ENCODE measurements around the gene LUC7L.
"Not testable (repeated sequence)": the region's sequence is repeated elsewhere in the genome, so short reads cannot be mapped to it uniquely, and the experiment has no call there.

LUC7L gene

DNA sequence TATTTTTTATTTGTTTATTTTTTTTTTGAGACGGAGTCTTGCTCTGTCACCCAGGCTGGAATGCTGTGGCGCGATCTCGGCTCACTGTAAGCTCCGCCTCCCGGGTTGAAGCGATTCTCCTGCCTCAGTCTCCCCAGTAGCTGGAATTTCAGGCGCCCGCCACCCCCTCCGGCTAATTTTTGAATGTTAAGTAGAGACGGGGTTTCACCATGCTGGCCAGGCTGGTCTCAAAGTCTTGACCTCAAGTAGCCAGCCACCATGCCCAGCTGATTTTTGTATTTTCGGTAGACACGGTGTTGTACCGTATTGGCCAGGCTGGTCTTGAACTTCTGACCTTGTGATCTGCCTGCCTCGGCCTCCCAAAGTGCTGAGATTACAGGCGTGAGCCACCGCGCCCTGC is 1.1 kb upstream of the LUC7L start:
- not testable (repeated sequence) for DNase-seq (ENCODE audit: low read depth)

DNA sequence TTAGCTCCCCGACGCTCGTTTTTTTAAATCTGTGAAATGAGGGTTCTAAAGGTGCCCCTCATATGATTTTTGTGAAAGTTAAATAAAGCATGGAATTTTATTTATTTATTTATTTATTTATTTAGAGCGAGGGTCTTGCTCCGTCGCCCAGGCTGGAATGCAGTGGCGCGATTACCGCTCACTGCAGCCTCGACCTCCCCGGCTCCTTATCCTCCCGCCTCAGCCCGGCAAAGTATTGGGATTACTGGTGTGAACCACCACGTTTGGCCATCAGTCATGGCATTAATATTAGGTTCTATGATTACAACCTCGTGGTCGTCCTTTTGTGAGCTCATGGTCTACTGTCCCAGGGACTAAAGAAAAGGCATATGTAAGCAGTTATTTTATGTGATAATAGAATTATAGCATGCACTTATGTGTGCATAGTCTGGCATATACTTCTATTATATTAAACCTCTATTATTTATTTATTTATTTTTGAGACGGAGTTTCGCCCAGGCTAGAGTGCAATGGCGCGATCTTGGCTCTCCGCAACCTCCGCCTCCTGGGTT is 557 bp upstream of the LUC7L start:
- DNase-seq (ENCODE audit: low read depth), result no peak

DNA sequence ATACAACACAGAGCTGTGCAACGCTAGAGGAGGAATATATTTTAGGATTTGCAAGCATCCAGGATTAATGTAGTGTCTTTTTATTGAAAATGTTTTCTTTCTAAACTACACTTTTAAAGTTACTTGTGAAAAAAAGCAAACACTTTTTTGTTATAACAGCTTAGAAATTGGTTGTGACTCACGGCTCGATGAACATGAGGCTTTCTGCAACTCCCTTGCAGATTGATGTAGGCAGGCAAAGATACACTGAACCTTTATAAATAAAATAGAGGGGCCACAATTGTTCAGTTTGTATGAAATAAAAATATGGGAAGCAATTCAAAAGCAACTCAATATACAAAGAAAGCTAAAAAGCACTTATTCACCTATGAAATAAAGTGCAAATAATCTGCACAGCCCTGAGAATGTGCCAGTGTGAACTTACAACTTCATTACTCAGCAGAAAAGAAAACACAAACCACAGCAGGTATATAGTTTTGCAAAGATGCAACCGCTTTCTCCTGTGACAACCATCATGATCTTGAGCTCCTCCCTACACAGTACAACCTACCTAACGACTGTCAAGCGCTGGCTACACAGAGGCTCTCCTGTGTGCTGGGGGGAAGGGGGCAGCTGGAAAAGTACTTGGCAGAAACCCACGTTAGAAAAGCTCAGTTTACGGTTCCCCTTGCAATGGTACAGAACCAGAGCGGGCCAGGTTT is 948 bp downstream of the LUC7L start:
- no peak for DNase-seq (ENCODE audit: low read depth)

DNA sequence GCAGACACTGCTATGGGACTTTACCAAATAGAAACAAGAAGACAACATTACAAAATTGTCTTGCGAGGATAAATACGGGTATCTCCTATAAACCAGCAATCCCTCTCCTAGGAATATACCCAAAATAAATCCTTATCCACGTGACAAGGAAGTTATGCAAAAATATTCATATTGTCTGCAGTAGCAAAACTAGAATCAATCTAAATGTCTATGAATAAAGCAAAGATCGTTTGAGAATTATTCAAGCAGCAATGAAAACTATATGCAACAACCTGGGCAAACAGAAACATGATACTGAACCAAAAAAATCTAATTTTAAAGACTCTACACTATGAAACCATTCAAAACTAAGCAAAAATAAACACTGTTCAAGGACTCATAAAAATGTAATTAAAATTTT is 9.2 kb downstream of the LUC7L start:
- DNase-seq (ENCODE audit: low read depth), result no peak

DNA sequence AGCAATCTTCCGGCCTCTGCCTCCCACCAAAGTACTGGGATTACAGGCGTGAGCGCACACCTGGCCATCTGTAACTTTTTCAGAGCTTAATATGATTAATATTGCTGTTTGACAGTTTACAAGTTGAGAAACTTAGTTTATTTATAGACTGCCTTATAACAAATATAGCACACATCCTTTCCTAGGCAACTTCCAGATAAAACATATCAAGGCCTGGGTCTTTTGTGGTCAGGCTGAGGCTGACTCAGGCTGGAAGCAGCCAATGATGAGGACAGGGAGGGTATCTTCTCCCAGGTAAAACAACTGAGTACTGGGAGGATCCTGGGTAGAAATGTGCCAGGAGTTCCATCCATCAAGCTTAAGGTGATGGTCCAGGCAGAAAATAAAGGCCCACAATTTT is 16.2 kb downstream of the LUC7L start:
- DNase-seq (ENCODE audit: low read depth), result no peak

DNA sequence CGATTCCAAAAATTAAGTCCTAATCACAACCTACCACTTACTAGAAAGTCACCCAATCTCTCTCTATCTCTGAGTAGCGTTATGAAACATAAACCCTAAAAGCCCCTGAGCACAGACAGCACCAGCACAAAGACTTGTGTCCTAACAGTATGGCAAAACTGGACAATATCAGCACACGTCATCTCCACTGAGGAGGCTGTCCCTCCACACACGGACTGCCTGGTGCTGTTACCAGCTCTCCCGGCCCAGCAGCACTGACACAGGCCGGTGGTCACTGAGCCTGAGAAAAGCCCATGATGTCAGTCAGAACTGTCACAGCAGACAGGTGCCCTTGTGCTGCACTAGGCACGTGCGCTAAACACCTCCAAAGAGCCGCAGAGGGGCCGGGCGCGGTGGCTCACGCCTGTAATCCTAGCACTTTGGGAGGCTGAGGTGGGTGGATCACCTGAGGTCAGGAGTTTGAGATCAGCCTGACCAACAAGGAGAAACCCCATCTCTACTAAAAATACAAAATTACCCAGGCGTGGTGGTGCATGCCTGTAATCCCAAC is 17.5 kb downstream of the LUC7L start:
- not testable (repeated sequence) for DNase-seq (ENCODE audit: low read depth)

DNA sequence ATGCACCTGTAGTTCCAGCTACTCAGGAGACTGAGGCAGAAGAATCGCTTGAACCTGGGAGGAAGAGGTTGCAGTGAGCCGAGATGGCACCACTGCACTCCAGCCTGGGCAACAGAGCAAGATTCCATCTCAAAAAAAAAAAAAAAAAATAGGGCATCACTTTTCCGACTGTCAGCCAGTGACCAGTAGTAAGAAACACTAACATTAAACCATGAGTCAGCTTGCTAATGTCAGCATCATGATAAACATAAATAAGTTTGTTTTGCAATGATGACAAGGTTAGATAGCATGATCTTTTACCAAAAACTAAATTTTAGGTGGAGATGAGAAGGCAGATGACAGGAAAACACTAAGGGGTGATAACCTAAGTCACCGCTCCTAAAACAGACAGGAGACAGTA is 19.9 kb downstream of the LUC7L start:
- DNase-seq (ENCODE audit: low read depth), result not testable (repeated sequence)

DNA sequence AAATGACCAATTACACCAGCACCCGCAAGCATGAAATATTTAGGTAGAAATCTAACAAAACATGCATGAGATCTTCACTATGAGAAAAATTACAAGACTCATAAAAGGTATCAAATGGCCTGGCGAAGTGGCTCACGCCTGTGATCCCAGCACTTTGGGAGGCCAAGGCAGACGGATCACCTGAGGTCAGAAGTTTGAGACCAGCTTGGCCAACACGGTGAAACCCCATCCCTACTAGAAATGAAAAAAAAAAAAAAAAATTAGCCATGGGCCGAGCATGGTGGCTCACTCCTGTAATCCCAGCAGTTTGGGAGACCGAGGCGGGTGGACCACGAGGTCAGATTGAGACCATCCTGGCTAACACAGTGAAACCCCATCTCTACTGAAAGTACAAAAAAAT is 25.2 kb downstream of the LUC7L start:
- DNase-seq (ENCODE audit: low read depth), result not testable (repeated sequence)

DNA sequence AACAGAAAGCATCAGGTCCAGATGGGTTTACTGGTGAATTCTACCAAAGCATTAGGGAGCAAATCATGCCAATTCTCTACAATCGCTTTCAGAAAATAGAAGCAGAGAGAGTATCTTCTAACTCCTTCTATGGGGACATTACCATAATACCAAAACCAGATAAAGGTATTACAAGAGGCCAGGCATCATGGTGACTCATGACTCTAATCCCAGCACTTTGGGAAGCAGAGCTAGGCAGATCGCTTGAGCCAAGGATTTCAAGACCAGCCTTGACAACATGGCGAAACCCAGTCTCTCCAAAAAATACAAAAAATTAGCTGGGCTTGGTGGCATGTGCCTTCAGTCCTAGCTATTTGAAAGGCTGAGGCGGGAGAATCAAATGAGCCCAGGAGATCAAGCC is 26.0 kb downstream of the LUC7L start:
- no peak for DNase-seq (ENCODE audit: low read depth)

DNA sequence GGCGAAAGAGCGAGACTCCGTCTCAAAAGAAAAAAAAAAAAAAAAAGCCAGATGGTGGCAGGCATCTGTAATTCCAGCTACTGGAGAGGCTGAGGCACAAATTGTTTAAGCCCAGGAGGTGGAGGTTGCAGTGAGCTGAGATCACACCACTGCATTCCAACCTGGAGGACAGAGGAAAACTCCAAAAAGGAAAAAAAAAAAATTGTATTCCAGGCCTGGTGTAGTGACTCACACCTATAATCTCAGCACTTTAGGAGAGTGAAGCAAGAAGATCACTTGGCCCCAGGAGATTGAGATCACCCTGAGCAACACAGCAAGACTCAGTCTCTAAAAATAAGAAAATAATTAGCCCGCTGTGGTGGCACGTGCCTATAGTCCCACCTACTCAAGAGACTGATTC is 28.9 kb downstream of the LUC7L start:
- no peak for DNase-seq (ENCODE audit: low read depth)

DNA sequence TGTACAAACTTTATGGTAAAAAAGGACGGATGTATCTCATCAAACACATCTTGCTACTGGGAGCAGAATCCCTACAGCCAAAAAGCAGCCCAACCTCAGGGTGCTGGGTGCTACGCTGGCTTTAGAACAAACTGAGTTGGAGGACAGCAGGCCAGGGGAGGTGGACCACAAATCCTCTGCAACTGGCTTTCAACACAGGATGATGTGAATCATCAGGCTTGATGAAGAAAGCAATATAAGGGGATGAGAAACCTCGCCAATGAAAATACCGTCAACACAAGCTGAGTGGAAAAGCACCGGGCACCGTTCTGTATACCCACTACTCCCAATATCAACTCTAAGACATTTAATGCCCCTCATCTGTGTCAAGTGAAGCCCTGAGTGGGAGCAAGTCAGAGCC is 34.7 kb downstream of the LUC7L start:
- DNase-seq (ENCODE audit: low read depth), result no peak

DNA sequence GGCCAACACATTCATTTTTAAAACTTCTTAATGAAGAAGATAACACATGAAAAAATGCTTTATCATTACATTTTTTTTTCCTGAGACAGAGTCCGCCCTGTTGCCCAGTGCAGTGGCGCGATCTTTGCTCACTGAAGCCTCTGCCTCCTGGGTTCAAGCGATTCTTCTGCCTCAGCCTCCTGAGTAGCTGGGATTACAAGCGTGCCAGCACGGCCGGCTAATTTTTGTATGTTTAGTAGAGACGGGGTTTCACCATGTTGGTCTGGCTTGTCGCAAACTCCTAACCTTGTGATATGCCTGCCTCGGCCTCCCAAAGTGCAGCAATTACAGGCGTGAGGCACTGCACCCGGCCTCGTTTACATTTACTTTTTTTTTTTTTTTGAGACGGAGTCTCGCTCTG is 35.8 kb downstream of the LUC7L start:
- DNase-seq (ENCODE audit: low read depth), result no peak

DNA sequence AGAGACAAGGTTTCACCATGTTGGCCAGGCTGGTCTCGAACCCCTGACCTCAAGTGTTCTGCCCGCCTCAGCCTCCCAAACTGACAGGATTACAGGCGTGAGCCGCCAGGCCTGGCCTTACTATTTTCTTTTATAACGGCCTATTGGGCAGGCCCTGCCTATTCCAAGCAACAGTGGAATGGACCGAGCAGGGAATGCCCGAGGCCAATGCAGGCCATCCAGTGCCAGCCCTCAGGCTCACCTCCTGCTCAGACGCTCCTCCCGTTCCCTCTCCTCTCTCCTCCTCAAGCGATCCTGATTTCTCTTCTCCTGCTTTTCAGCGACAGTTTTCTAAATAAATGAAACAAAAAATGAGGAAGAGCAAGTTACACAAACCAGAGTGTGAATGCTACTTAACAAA is 36.6 kb downstream of the LUC7L start:
- no peak for DNase-seq (ENCODE audit: low read depth)

DNA sequence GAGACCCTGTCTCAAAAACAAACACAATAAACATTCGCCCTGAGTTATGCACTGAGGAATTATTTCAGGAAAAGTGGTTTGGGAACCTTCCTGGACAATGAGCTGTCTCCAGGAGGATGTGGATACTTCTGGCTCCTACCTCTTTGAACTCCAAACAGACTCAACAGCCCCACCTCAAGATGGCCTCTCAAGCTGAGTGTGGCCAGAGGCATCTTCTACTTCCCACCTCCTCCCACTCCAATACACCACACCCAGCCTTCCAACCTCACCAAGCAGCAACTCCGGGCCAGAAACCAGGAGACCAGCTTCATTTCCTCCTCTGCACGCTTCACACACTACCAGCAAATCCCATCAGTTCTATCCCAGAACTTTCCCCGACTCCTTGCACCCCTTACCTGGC is 37.4 kb downstream of the LUC7L start:
- no peak for DNase-seq (ENCODE audit: low read depth)

DNA sequence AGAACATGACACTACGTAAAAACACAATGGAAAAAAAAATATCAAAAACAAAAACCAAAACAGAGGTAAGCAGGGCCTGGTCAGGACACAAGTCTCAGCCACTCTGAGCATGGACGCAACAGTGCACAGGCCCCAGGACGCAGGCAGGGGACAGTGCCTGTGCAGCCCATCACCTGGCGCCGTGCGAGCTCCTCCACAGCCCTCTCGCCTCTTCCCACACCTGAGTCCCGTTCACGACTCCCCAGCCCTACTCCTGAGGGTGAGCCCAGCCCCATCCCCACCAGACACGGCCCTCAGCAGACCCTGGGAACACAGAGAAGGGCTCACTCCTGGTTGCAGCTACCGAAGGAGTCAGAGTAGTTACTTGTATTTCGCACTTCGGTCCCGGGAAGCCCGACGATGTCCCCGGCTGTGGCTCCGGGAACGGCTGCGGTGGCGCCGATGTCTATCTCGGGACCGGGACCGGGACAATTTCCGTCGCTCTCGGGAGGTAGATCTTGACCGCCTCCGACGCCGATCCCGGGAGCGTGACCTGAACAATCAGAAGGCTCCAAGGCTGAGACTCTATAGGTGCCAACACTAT is 39.6 kb downstream of the LUC7L start:
- DNase-seq (ENCODE audit: low read depth), result no peak

DNA sequence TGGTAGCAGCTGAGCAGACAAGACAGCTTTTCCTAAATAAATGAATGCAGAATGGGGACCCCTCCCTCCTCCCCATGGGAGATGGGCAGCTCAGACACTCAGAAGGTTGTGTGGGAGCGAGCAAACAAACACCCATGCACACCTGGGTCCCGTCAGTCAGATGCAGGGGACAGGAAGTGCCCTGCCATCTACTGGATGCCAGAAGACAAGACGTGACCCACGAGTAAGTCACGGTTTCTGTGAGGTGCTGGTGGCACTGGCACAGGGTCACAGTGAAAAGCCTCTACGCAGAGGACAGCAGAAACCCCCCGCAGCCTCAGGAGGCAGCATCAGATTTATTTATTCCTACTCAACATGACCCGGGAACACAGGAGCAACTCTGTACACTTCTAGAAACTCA is 40.6 kb downstream of the LUC7L start:
- DNase-seq (ENCODE audit: low read depth), result no peak

DNA sequence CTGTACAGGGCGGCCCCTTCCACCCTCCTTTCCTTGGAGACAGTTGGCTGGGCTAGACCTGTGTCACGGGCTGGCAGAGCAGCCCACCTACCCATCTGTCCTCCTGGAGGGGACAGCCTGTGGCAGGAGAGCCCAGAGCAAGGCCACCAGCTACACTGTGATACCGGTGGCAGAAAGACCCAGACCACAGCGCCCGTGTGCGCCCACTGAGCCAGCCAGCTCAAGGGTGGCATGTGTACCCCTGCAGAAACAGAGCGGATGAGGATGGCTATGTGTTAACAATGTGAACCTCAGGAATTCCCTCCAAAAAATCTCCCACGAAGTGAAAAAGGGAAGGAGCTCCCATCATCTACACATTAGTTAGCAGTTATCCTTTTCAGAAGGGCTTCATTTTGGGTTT is 41.9 kb downstream of the LUC7L start:
- no peak for DNase-seq (ENCODE audit: low read depth)

DNA sequence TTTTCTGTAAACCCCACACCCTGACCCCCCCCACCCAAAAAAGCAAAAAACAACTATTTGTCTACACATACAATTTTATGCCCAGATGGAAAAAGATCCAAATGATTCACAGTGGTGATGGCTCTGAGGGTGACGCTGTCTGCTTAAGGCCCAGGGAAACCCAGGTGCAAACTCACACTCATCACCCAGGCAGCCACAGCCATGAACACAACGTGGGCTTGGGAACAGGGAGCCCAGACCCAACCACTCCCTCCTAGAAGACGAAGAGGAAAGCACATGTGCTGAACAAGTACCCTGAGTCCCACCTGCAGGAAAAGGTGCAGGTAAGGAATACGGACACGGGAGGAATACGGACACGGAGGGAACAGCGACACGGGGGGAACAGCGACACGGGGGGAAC is 43.6 kb downstream of the LUC7L start:
- no peak for DNase-seq (ENCODE audit: low read depth)

DNA sequence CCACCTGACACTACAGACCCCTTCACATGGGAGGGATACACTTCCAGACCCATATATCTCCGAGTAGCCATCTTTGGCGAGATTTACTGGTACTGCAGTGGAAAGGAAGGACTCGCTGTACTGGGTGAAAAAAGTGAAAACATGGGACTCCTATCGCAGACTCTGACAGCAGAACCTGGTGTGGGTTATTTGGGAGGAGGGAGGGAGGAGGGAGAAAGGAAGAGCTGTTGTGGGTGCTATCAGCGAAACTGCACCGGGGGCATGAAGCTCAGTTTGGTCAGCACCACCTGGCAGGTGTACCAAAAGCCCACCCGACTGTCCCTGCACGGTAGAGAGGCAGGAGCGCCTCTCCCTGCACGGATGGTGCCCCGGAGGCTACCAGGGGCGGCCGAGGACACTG is 44.0 kb downstream of the LUC7L start:
- no peak for DNase-seq (ENCODE audit: low read depth)

DNA sequence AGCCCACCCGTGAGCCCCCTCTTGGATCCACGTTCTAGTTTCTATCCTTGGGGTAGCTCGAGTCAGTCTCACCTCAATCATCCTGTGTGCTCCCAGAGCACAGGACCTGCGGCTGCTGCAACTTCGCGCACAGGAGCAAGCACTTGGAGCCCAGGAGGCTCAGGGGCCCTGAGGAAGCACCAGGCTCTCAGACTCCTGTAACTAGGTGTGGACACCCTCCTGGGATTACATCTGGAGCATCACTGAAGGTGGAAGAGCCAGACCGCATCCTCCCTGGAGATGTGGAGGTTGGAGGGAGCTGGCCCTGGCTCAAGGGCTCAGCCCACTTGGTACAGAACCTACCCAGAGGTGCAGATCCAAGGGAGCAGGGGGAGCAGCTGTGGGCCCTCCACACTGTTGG is 46.2 kb downstream of the LUC7L start:
- DNase-seq (ENCODE audit: low read depth), result no peak

DNA sequence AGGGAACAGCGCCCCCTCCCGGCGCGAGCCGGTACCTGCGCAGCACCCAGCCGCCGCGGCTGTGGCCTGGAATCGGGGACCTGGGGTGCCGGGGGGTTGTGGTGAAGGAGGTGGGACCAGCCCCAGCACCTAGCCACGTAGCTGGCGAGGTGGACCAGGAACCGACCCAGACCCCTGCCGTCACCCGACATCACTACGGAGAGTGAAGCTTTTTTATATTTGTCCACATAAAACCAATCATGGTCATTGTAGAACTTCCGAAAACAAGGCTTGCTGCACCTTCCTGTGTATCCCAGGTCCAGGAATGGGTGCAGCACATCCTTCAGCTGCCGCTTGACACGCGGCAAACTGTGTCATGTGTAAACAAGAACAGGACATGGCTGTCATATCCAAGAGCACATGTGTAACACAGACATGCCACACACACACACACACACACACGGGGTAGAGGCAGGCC is 47.7 kb downstream of the LUC7L start:
- DNase-seq (ENCODE audit: low read depth), result no peak

DNA sequence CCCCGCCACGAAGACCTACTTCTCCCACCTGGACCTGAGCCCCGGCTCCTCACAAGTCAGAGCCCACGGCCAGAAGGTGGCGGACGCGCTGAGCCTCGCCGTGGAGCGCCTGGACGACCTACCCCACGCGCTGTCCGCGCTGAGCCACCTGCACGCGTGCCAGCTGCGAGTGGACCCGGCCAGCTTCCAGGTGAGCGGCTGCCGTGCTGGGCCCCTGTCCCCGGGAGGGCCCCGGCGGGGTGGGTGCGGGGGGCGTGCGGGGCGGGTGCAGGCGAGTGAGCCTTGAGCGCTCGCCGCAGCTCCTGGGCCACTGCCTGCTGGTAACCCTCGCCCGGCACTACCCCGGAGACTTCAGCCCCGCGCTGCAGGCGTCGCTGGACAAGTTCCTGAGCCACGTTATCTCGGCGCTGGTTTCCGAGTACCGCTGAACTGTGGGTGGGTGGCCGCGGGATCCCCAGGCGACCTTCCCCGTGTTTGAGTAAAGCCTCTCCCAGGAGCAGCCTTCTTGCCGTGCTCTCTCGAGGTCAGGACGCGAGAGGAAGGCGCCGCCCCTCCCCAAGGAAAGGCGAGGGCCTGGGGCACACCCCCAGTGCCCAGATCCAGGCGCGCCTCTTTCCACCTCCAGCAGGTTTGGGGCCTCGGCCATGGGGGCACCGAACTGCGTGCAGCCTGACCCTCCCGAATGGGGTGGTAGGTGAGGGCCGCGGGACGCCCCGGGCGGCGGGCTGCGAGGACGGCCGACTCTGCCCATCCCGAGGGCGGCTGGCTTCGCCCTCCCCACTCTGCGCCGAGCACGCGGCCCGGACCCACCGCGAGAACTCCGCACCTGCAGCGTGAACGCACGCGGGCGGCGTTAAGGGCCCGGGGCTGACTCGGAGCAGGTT is 48.3 kb downstream of the LUC7L start:
- peak; percentile 72 for DNase-seq (ENCODE audit: low read depth)

Measured in stimulated activated CD8-positive, alpha-beta memory T cell treated with anti-CD3 and anti-CD28 coated beads, Interleukin-12 subunit alpha, Interleukin-12 subunit beta, amount 100 ng/mL, for 1 hour (primary cell).